Small intestine (tissue), 7 donors: Measurements from ENCODE around the gene PPM1B. TPM values are rescaled to one million over a fixed set of nuclear protein-coding genes. Genes with fewer than 3 reads are reported as not detected.
"Not testable (repeated sequence)": the region's sequence is repeated elsewhere in the genome, so short reads cannot be mapped to it uniquely, and the experiment has no call there.

Experiments
- DNase-seq, 2 donors: peaks; one replicate each; pipeline versions ENCODE4 v3.0.0 to v3.0.0-alpha.2; 2013
- FAIRE-seq: peaks from 2 replicates; lab custom pipeline; 2012; peaks lifted over from hg19 to GRCh38; lab: Jason Lieb, UNC
- H3K27ac ChIP-seq, 3 donors: one replicate each; pipeline ENCODE4 v1.5.1; 2013; ENCODE audit warnings: low read length in 2 of 3, mild to moderate bottlenecking in 2 of 3, control low read depth in 1 of 3, inconsistent platforms in 1 of 3, low read depth in 1 of 3, moderate library complexity in 1 of 3
- H3K27me3 ChIP-seq, 3 donors: one replicate each; pipeline ENCODE4 v1.6.1; 2013; ENCODE audit warnings: low read length in 3 of 3, inconsistent platforms in 1 of 3; ENCODE audit not compliant: control insufficient read depth in 3 of 3, insufficient read depth in 3 of 3
- H3K36me3 ChIP-seq, 3 donors: one replicate each; pipeline ENCODE4 v1.6.1; 2013; ENCODE audit warnings: low read length in 3 of 3, inconsistent platforms in 1 of 3, low read depth in 1 of 3, mild to moderate bottlenecking in 1 of 3, moderate library complexity in 1 of 3; ENCODE audit not compliant: control insufficient read depth in 3 of 3, insufficient read depth in 2 of 3
- H3K4me1 ChIP-seq, 3 donors: one replicate each; pipeline ENCODE4 v1.6.1; 2013; ENCODE audit warnings: low read length in 2 of 3, inconsistent platforms in 1 of 3, low read depth in 1 of 3, mild to moderate bottlenecking in 1 of 3, moderate library complexity in 1 of 3; ENCODE audit not compliant: control insufficient read depth in 3 of 3, insufficient read depth in 2 of 3
- H3K4me3 ChIP-seq, 3 donors: one replicate each; pipeline ENCODE4 v1.5.1; 2013; ENCODE audit warnings: low read length in 3 of 3, control low read depth in 1 of 3, inconsistent platforms in 1 of 3, low read depth in 1 of 3, mild to moderate bottlenecking in 1 of 3, moderate library complexity in 1 of 3
- H3K9me3 ChIP-seq, 2 donors: one replicate each; pipeline ENCODE4 v1.6.1; 2013; ENCODE audit warnings: low read depth in 1 of 2, low read length in 1 of 2; ENCODE audit not compliant: control insufficient read depth in 2 of 2, insufficient read depth in 1 of 2
- WGBS, 3 donors: extraction: QIAGEN DNeasy Blood & Tissue Kit; methylation state at CpG; one replicate each; pipeline ENCODE4 v1.1.7; 2013; 5-methylcytosine and 5-hydroxymethylcytosine counted together
- polyA plus RNA-seq, 4 donors: library from polyadenylated mRNA; stranded (reverse) in 3 of 4; unstranded in 1 of 4; fragments of 200-250 nt in 3 of 4; fragments of 120-200 nt in 1 of 4; gene quantifications; one replicate each; pipeline versions ENCODE4 v1.2.1 to v1.2.3, GENCODE V29; 2013
- donor health status: healthy with polysubstance abuse.
- donor health status: control.
- donor health status: control.
- donor health status: Bipolar disorder and iron deficiency.
- donor health status: healthy.

Gene PPM1B
- polyA plus RNA-seq, 4 donors, result 24.3 to 38.9 (median 28.4) TPM

DNA sequence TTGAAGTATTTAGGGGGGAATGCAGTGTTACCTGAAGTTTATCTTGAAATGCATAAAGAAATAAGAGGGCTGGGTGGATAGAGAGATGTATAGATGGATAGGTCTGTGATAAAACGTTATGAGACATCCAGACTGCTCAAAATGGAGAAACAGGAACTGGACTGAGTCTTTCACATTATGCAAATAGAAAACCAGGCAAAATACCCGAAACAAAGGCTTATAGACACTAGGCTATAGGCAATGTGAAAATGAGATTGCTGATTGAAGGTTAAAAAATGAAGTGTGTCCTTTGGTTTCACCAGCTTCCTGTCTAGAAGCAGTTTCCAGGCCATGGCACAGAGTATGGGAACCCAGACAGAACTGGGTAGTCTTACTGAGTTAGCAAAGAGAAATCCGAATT lies 81.7 kb downstream of the PPM1B start:
- Histone ChIP-seq H3K27me3 (no peaks in the 10 kb centered on the region), H3K36me3 (no peaks in the 10 kb centered on the region), H3K27ac (no peak overlapping the region), H3K4me3 (no peak overlapping the region), H3K4me1 (peaks cover 0 to 14% (median 0%) of the 10 kb centered on the region in 3 donors), H3K9me3 (peaks cover 0 to 7% of the 10 kb centered on the region in 2 donors)
- DNase-seq (no peak), FAIRE-seq (no peak)
- 62 to 74% (median 74%) methylated on average over 3 of the region's 3 CpGs for WGBS, 3 donors

GRCh38 chr2:44254023-44254422 lies 85.3 kb downstream of the PPM1B start:
- 69 to 94% (median 92%) methylated on average over 2 of the region's 2 CpGs for whole genome bisulfite sequencing, 3 donors
- FAIRE-seq, result no peak

DNA sequence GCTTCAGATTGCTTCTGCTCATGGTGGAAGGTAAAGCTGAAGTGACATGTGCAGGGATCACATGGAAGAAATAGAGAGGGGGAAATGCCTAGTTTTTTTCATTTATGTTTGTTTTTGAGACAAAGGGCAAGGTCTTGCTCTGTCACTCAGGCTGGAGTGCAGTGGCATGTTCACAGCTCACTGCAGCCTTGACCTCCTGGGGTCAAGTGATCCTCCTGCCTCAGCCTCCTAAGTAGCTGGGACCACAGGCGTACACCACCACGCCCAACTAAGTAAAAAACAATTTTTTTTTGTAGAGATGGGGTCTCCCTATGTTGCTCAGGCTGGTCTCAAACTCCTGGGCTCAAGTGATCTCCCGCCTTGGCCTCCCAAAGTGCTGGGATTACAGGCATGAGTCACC lies 87.0 kb downstream of the PPM1B start:
- DNase-seq, FAIRE-seq, H3K9me3 ChIP-seq, H3K27ac ChIP-seq, H3K36me3 ChIP-seq, H3K27me3 ChIP-seq, H3K4me3 ChIP-seq, H3K4me1 ChIP-seq: not testable (repeated sequence)
- 86 to 98% (median 92%) methylated on average over 3 of the region's 3 CpGs for WGBS, 3 donors

More at GRCh38 chr2:44254023-44254422, 85.3 kb downstream of the PPM1B start:
- Histone ChIP-seq H3K4me1 (no peaks in the 10 kb centered on the region), H3K27ac (no peak overlapping the region), H3K27me3 (no peaks in the 10 kb centered on the region), H3K36me3 (no peaks in the 10 kb centered on the region), H3K4me3 (no peak overlapping the region), H3K9me3 (peaks cover 0 to 7% of the 10 kb centered on the region in 2 donors)
- no peak for DNase-seq

DNA sequence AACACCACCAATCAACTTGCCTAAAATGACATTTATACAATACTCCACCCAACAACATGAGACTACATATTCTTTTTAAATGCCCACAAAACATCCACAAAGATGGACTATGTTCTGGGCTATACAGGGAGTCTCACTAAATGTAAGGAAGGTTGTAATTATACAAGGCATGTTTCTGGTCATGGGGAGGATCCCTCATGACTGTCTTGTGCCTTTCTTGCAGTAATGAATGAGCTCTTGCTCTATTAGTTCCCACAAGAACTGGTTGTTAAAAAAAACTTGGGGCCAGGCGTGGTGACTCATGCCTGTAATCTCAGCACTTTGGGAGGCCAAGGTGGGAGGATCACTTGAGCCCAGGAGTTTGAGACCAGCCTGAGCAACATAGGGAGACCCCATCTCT lies 89.1 kb downstream of the PPM1B start:
- WGBS, 3 donors, result 100% methylated on average over 1 of the region's 1 CpG
- H3K36me3 ChIP-seq, H3K4me1 ChIP-seq, DNase-seq, FAIRE-seq, H3K27me3 ChIP-seq, H3K27ac ChIP-seq, H3K9me3 ChIP-seq, H3K4me3 ChIP-seq: not testable (repeated sequence)

DNA sequence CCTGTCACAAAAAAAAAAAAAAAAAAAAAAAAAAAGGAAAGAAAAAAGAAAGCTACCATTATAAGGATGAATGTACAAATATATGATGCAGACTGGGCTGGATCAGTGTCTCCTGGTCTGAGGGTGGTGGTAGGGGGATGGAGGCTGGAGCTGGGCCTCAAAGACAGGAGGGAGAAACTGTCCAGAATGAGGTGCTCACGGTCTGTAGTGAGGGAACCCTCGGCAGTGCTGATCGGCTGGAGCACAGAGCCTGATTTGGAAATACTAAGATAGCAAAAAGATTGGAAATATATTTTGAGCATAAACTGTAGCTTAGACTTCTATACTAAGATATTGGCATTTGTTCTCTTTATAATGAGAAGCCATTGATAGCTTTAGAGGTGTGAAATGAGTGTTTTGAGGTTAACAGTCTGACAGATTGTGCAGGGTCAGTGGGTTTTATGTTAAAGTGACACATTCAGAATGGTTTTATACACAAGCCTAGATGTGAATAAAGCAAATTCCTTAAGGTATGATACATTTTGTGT lies 98.7 kb downstream of the PPM1B start:
- no peak for FAIRE-seq
- H3K36me3 ChIP-seq, result no peaks in the 10 kb centered on the region
- no peak overlapping the region for H3K27ac ChIP-seq
- 84 to 92% (median 90%) methylated on average over 3 of the region's 3 CpGs for WGBS, 3 donors
- no peak overlapping the region for H3K4me3 ChIP-seq
- DNase-seq, result no peak
- no peaks in the 10 kb centered on the region for H3K27me3 ChIP-seq
- peaks cover 0 to 12% of the 10 kb centered on the region in 2 donors for H3K9me3 ChIP-seq
- peaks cover 0 to 3% (median 3%) of the 10 kb centered on the region in 3 donors for H3K4me1 ChIP-seq

DNA sequence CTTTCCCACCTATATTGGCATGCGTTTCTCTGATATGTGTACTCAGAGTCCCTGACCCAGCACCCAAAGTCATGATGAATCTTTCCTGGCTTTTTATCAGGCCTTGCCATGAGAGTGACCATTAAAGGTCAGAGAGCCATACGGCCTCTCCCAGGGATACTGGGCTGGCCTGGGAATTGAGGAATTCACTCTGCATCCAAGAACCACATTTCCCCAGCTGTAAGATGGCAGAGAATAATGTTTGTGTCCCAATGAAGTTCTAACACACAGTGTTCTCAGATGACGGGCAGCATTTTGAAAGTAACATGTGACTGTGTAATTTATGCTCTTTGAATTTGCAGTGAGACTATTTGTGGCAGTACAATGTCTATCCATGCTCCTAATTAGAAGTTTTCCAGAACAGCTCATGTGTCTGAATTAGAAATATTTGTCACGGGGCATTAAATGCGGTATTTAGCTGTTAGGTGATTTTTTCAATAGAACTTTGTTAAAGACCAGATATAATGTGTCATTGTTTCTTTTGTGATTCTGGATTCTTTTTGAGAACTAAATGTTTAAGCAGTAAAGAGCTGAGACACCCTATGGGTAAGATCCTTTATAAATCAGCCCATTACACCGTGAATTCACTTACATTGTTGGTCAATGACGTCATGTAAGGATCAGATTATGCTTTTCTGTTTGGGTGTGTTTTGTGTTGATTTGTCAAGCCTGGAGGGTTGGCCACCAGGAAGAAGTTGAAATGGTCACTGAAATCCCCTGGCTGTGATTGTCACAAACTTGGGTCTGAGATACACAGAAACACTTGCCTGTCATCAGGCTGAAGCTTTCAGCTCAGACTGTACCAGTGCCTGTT lies 99.3 kb downstream of the PPM1B start:
- H3K27ac ChIP-seq, result no peak overlapping the region
- H3K4me3 ChIP-seq, result no peak overlapping the region
- DNase-seq (no peak), FAIRE-seq (no peak)
- 71 to 87% (median 80%) methylated on average over 7 of the region's 7 CpGs for WGBS, 3 donors
- H3K4me1 ChIP-seq, result peaks cover 0 to 3% (median 3%) of the 10 kb centered on the region in 3 donors
- H3K36me3 ChIP-seq, result no peaks in the 10 kb centered on the region
- H3K9me3 ChIP-seq, result peaks cover 0 to 14% of the 10 kb centered on the region in 2 donors
- no peaks in the 10 kb centered on the region for H3K27me3 ChIP-seq

DNA sequence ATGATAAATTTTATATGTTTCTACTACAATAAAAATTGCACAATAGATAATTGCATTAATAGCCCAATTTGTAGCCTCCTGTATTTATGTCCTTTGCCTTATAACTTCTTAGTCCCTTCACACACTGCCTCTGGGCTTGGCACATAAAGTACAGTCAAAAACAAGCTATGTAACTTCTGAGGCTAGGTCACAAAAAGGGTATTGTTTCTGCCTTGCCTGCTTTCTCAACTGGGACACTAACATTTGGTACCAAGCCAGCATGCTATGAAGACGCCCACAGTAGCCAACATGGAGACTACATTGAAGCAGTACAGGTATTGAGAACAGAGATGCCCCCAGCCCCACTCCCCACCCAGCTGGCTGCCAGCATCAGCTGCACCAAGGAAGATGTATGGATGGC lies 101.2 kb downstream of the PPM1B start:
- DNase-seq, result peak in 1 of 2 donors; percentile 51
- 27 to 65% (median 32%) methylated on average over 1 of the region's 1 CpG for WGBS, 3 donors
- H3K9me3 ChIP-seq, result peaks cover 0 to 14% of the 10 kb centered on the region in 2 donors
- H3K27ac ChIP-seq, result no peak overlapping the region
- no peak for FAIRE-seq
- no peaks in the 10 kb centered on the region for H3K36me3 ChIP-seq
- no peaks in the 10 kb centered on the region for H3K27me3 ChIP-seq
- H3K4me1 ChIP-seq, result peaks cover 0 to 3% (median 3%) of the 10 kb centered on the region in 3 donors
- H3K4me3 ChIP-seq, result no peak overlapping the region

- WGBS, 3 donors, result 95 to 97% (median 96%) methylated on average over 7 of the region's 7 CpGs
- FAIRE-seq, result no peak
- H3K4me1 ChIP-seq, result peaks cover 0 to 7% (median 3%) of the 10 kb centered on the region in 3 donors
- H3K4me3 ChIP-seq, result no peak overlapping the region
- no peak for DNase-seq
- no peaks in the 10 kb centered on the region for H3K36me3 ChIP-seq
- H3K27me3 ChIP-seq, result no peaks in the 10 kb centered on the region
- H3K9me3 ChIP-seq, result peaks cover 0 to 14% of the 10 kb centered on the region in 2 donors
- H3K27ac ChIP-seq, result no peak overlapping the region
Observed at GRCh38 chr2:44271296-44271695, 102.6 kb downstream of the PPM1B start.
